Uterus (tissue), 4 donors: ENCODE data around the gene GMCL1. TPM values are rescaled to one million over a fixed set of nuclear protein-coding genes. Genes with fewer than 3 reads are reported as not detected.
A peak's percentile ranks its signal among the peaks of the same experiment; 100 is the strongest.

ENCODE experiments used
- DNase-seq, 2 donors: peaks; one replicate each; pipeline ENCODE4 v3.0.0-alpha.2; 2019 to 2020
- H3K27ac ChIP-seq, 2 donors: fragments of 200-600 bp; sonication (generic); 1 replicate in 1 of 2; 2 replicates in 1 of 2; pipeline ENCODE4 v1.5.1; 2016 to 2018
- H3K27me3 ChIP-seq, 2 donors: fragments of 200-600 bp; sonication (generic); one replicate each; pipeline ENCODE4 v1.5.1; 2018 to 2019; ENCODE audit warnings: control low read depth in 1 of 2
- H3K36me3 ChIP-seq, 2 donors: fragments of 200-600 bp; sonication (generic); one replicate each; pipeline ENCODE4 v1.5.1; 2019; ENCODE audit warnings: control low read depth in 1 of 2
- H3K4me1 ChIP-seq, 2 donors: fragments of 200-600 bp; sonication (generic); one replicate each; pipeline ENCODE4 v1.5.1; 2018 to 2019; ENCODE audit warnings: control low read depth in 1 of 2
- H3K4me3 ChIP-seq, 2 donors: fragments of 200-600 bp; sonication (generic); 1 replicate in 1 of 2; 2 replicates in 1 of 2; pipeline ENCODE4 v1.5.1; 2018 to 2019; ENCODE audit warnings: mild to moderate bottlenecking in 1 of 2
- H3K9me3 ChIP-seq, 2 donors: fragments of 200-600 bp; sonication (generic); one replicate each; pipeline ENCODE4 v1.5.1; 2019; ENCODE audit warnings: control low read depth in 1 of 2
- POLR2A ChIP-seq, 2 donors: fragments of 450-650 bp; IDR thresholded peaks; one replicate each; pipeline ENCODE4 v1.6.1; 2016; ENCODE audit warnings: antibody characterized with exemption in 2 of 2, mild to moderate bottlenecking in 1 of 2, moderate library complexity in 1 of 2
- intact Hi-C: fragments of 100-400 bp; cut with DNase I; formaldehyde crosslinking; loops from one replicate; pipeline ENCODE4 v1.15.1; 2023; ENCODE audit warnings: low total_unique reads
- total RNA-seq, 4 donors: library from RNA; depleted of rRNA in 3 of 4; stranded (reverse); fragments of >200 nt in 3 of 4; gene quantifications; one replicate each; pipeline versions ENCODE4 v1.1.0 to v1.2.4, GENCODE V29; 2014 to 2023
- TF ChIP-seq, protein P1 (sequence below), 4 experiments: fragments of 200-600 bp in 2 of 4; fragments of 450-650 bp in 2 of 4; sonication (generic) in 2 of 4; IDR thresholded peaks; one replicate each; pipeline ENCODE4 v1.5.1; 2016 to 2019; ENCODE audit warnings: antibody characterized with exemption in 4 of 4, mild to moderate bottlenecking in 2 of 4, moderate library complexity in 1 of 4
- donor health status: DM: yes; HTN: yes; CAD: no.

GMCL1 gene
- total RNA-seq, 4 donors from 2014 or later: 5.6 to 23.3 (median 16.1) TPM

DNA sequence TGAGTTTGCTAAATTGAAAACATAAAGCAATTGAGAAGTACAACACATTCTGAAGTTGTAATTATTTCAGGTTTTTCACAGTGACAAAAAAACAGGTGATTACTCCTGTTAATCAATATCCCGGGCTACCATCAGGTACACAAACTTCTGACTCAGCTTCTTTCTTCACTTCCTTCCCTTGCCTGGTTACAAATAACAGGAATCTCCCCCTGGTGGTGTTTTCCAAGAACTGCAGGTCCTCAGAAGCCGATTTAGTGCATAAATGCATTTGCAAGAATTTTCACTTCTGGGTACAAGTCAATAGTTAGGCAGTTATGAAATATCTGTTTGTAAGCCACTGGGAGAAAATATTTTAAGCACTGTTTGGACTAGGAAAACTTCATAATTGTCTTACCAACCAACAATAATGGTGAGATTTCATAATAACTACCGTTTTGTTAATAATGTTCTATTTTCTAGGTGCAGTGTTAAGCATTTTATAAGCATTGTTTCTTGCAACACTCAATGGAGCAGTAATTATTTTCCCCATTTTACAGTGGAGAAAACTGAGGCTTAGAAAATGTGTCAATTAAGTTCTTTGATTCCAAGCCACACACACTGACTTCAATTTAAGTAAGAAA lies 12.4 kb upstream of the GMCL1 start:
- Histone ChIP-seq H3K27ac (no peak overlapping the region), H3K27me3 (no peaks in the 10 kb centered on the region), H3K9me3 (no peaks in the 10 kb centered on the region), H3K4me1 (no peaks in the 10 kb centered on the region), H3K36me3 (no peaks in the 10 kb centered on the region), H3K4me3 (no peak overlapping the region)
- DNase-seq: peak; percentile 62 to 89
- intact Hi-C loops: loop anchor here (5.0 kb wide), 1 partner anchor 90 kb away; no protein-coding TSS in a partner anchor
- TF ChIP-seq POLR2A (IDR thresholded peaks at IDR 0.05): no peak
- TF ChIP-seq, protein P1, sequence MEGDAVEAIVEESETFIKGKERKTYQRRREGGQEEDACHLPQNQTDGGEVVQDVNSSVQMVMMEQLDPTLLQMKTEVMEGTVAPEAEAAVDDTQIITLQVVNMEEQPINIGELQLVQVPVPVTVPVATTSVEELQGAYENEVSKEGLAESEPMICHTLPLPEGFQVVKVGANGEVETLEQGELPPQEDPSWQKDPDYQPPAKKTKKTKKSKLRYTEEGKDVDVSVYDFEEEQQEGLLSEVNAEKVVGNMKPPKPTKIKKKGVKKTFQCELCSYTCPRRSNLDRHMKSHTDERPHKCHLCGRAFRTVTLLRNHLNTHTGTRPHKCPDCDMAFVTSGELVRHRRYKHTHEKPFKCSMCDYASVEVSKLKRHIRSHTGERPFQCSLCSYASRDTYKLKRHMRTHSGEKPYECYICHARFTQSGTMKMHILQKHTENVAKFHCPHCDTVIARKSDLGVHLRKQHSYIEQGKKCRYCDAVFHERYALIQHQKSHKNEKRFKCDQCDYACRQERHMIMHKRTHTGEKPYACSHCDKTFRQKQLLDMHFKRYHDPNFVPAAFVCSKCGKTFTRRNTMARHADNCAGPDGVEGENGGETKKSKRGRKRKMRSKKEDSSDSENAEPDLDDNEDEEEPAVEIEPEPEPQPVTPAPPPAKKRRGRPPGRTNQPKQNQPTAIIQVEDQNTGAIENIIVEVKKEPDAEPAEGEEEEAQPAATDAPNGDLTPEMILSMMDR (IDR thresholded peaks at IDR 0.05): peak; percentile 85 to 97 (median 92)

- no peaks in the 10 kb centered on the region for H3K9me3 ChIP-seq
- H3K27ac ChIP-seq: no peak overlapping the region
- no peak for DNase-seq
- no peak overlapping the region for H3K4me3 ChIP-seq
- no peaks in the 10 kb centered on the region for H3K27me3 ChIP-seq
- no peaks in the 10 kb centered on the region for H3K4me1 ChIP-seq
- intact Hi-C loops: loop anchor here (5.0 kb wide), 1 partner anchor 91 kb away; no protein-coding TSS in a partner anchor
- TF ChIP-seq, protein P1 (IDR thresholded peaks at IDR 0.05): no peak
- TF ChIP-seq POLR2A (IDR thresholded peaks at IDR 0.05): no peak
- no peaks in the 10 kb centered on the region for H3K36me3 ChIP-seq
These were observed 11.5 kb upstream of the GMCL1 start for GRCh38 chr2:69817729-69818501.

- TF ChIP-seq, protein P1 (IDR thresholded peaks at IDR 0.05): no peak
- TF ChIP-seq POLR2A (IDR thresholded peaks at IDR 0.05): no peak
- H3K27ac ChIP-seq: no peak overlapping the region
- intact Hi-C loops: no loop called here
- H3K36me3 ChIP-seq: no peaks in the 10 kb centered on the region
- H3K9me3 ChIP-seq: no peaks in the 10 kb centered on the region
- no peaks in the 10 kb centered on the region for H3K27me3 ChIP-seq
- no peak overlapping the region for H3K4me3 ChIP-seq
- peaks cover 4 to 5% of the 10 kb centered on the region in 2 donors for H3K4me1 ChIP-seq
- DNase-seq: no peak
These were observed 1.5 kb upstream of the GMCL1 start for GRCh38 chr2:69827796-69828540.

DNA sequence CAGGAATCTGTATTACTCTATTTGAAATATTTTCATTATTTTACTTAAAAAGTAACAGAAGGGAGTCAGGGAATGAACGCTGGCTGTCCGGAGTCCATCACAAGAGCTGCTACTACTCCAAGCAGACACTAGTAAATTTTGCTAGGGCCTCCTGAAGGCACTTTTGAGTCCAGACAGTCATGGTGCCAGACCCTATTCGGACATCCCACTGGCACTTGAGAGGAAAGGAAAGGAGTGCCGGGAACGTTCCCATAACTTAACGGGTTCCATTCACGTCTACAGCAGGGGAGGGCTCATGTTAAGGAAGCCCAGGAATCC lies 563 bp upstream of the GMCL1 start:
- no peaks in the 10 kb centered on the region for H3K27me3 ChIP-seq
- H3K9me3 ChIP-seq: no peaks in the 10 kb centered on the region
- H3K4me3 ChIP-seq: peak overlapping the region; percentile 81 to 98
- intact Hi-C loops: no loop called here
- DNase-seq: no peak
- H3K27ac ChIP-seq: peak overlapping the region; percentile 91 to 95
- TF ChIP-seq POLR2A (IDR thresholded peaks at IDR 0.05): no peak
- TF ChIP-seq, protein P1 (IDR thresholded peaks at IDR 0.05): no peak
- no peaks in the 10 kb centered on the region for H3K36me3 ChIP-seq
- H3K4me1 ChIP-seq: peaks cover 4 to 5% of the 10 kb centered on the region in 2 donors
